A549 (cell line): ENCODE data around the gene CTSA. TPM values are rescaled to one million over a fixed set of nuclear protein-coding genes. Genes with fewer than 3 reads are reported as not detected.

Source experiments
- ATAC-seq, 2 experiments: fragments of 200-7000 bp in 1 of 2; fragments of >200 bp in 1 of 2; cut with Nextera tagmentation in 1 of 2; cut with Tn5 transposase in 1 of 2; 3 replicates each; pipeline versions ENCODE4 v1.8.0 to v1.9.1; 2018 to 2020; ENCODE audit warnings: mild to moderate bottlenecking in 1 of 2, moderate library complexity in 1 of 2
- CTCF ChIA-PET: fragments of 300-600 bp; sonication (Branson Sonifier 250); formaldehyde crosslinking; extraction: SDS; loops from one replicate; lab custom pipeline; 2021; ENCODE audit warnings: antibody characterized with exemption, inconsistent platforms; lab: Yijun Ruan, JAX
- POLR2A ChIA-PET: fragments of 350-600 bp; formaldehyde crosslinking; extraction: SDS; loops from one replicate; lab custom pipeline; 2021; ENCODE audit warnings: antibody characterized with exemption, inconsistent platforms; lab: Yijun Ruan, JAX
- DNase-seq, 2 experiments: peaks; one replicate each; pipeline versions ENCODE4 v3.0.0 to v3.0.0-alpha.2; 2011 to 2016; ENCODE audit warnings: low read depth in 1 of 2, low spot score in 1 of 2
- FAIRE-seq: peaks from 2 replicates; lab custom pipeline; 2011; peaks lifted over from hg19 to GRCh38; lab: Jason Lieb, UNC
- H3K27ac ChIP-seq, 2 experiments: fragments of >200 bp; sonication (Bioruptor Twin); formaldehyde crosslinking; 3 replicates each; pipeline ENCODE4 v1.5.1; 2016 to 2017
- H3K4me1 ChIP-seq: fragments of >200 bp; sonication (Bioruptor Twin); formaldehyde crosslinking; 3 replicates; pipeline ENCODE4 v1.6.1; 2016
- H3K4me2 ChIP-seq: fragments of >200 bp; sonication (Bioruptor Twin); formaldehyde crosslinking; 3 replicates; pipeline ENCODE4 v1.6.1; 2016
- H3K4me3 ChIP-seq: fragments of >200 bp; sonication (Bioruptor Twin); formaldehyde crosslinking; 3 replicates; pipeline ENCODE4 v1.5.1; 2016
- H3K9me3 ChIP-seq: fragments of >200 bp; sonication (Bioruptor Twin); formaldehyde crosslinking; 3 replicates; pipeline ENCODE4 v1.6.1; 2016
- ATOH8 ChIP-seq: fragments of 250-450 bp; sonication (Bioruptor Pico); IDR thresholded peaks from 2 replicates; pipeline ENCODE4 v1.5.0; 2020; ENCODE audit warnings: low read depth, mild to moderate bottlenecking, moderate library complexity
- CBX2 ChIP-seq: fragments of 200-600 bp; sonication (generic); IDR thresholded peaks from 2 replicates; pipeline ENCODE4 v1.6.1; 2016; ENCODE audit warnings: low read depth, mild to moderate bottlenecking, borderline replicate concordance
- CBX8 ChIP-seq: fragments of 200-600 bp; sonication (generic); IDR thresholded peaks from 2 replicates; pipeline ENCODE4 v1.6.1; 2016
- CHD2 ChIP-seq: fragments of 150-350 bp; IDR thresholded peaks from 2 replicates; pipeline ENCODE4 v1.6.1; 2014; ENCODE audit warnings: low read length; ENCODE audit not compliant: partially characterized antibody
- CTCF ChIP-seq: fragments of >200 bp; sonication (Bioruptor Twin); formaldehyde crosslinking; IDR thresholded peaks from 3 replicates; pipeline ENCODE4 v1.5.1; 2016
- E2F6 ChIP-seq: IDR thresholded peaks from 2 replicates; pipeline ENCODE4 v1.6.1; 2012; ENCODE audit warnings: low read depth, borderline replicate concordance
- EHMT2 ChIP-seq: fragments of 200-600 bp; sonication (generic); IDR thresholded peaks from 2 replicates; pipeline ENCODE4 v1.6.1; 2016; ENCODE audit warnings: antibody characterized with exemption, low read depth, mild to moderate bottlenecking, moderate library complexity
- ESRRA ChIP-seq: fragments of 150-350 bp; IDR thresholded peaks from 2 replicates; pipeline ENCODE4 v1.6.1; 2014; ENCODE audit warnings: mild to moderate bottlenecking, low read length, borderline replicate concordance
- FOSB ChIP-seq: fragments of 250-450 bp; sonication (Bioruptor Pico); IDR thresholded peaks from 2 replicates; pipeline ENCODE4 v1.5.0; 2020; ENCODE audit warnings: mild to moderate bottlenecking, moderate library complexity
- FOSL2 ChIP-seq, 2 experiments: fragments of 450-650 bp in 1 of 2; fragments of >200 bp in 1 of 2; sonication (Bioruptor Twin) in 1 of 2; formaldehyde crosslinking; IDR thresholded peaks; 2 replicates each; pipeline versions ENCODE4 v1.5.0 to v1.6.1; 2016 to 2020; ENCODE audit warnings: mild to moderate bottlenecking in 1 of 2, moderate library complexity in 1 of 2
- GATA3 ChIP-seq: IDR thresholded peaks from 2 replicates; pipeline ENCODE4 v1.6.1; 2012; ENCODE audit warnings: borderline replicate concordance
- HES2 ChIP-seq: fragments of >200 bp; sonication (Bioruptor Twin); formaldehyde crosslinking; IDR thresholded peaks from 2 replicates; pipeline ENCODE4 v1.6.1; 2016
- JUN ChIP-seq, 2 experiments: fragments of >200 bp; sonication (Bioruptor Twin); formaldehyde crosslinking; IDR thresholded peaks; 2 replicates in 1 of 2; 3 replicates in 1 of 2; pipeline ENCODE4 v1.6.1; 2016 to 2017
- MAFK ChIP-seq: fragments of 450-650 bp; IDR thresholded peaks from 2 replicates; pipeline ENCODE4 v1.6.1; 2014; ENCODE audit not compliant: partially characterized antibody
- MAX ChIP-seq: IDR thresholded peaks from 2 replicates; pipeline ENCODE4 v1.6.1; 2012
- MYC ChIP-seq: IDR thresholded peaks from 2 replicates; pipeline ENCODE4 v1.6.1; 2012; ENCODE audit warnings: mild to moderate bottlenecking, inconsistent platforms, low read length, improper control_type of control experiment, borderline replicate concordance
- POLR2AphosphoS2 ChIP-seq: conservative IDR thresholded peaks from 2 replicates; pipeline ENCODE4 v1.6.1; 2012; ENCODE audit warnings: low read length, improper control_type of control experiment, inconsistent platforms
- RCOR1 ChIP-seq: fragments of 150-350 bp; IDR thresholded peaks from 2 replicates; pipeline ENCODE4 v1.6.1; 2014; ENCODE audit warnings: antibody characterized with exemption, low read length, low read depth
- SREBF2 ChIP-seq: fragments of 450-650 bp; IDR thresholded peaks from 2 replicates; pipeline ENCODE4 v1.6.1; 2014; ENCODE audit warnings: mild to moderate bottlenecking, moderate library complexity
- TP53 ChIP-seq: fragments of 250-450 bp; sonication (Bioruptor Pico); IDR thresholded peaks from 2 replicates; pipeline ENCODE4 v1.5.0; 2021; ENCODE audit warnings: mild to moderate bottlenecking, moderate library complexity
- ZSCAN20 ChIP-seq: fragments of 250-450 bp; sonication (Bioruptor Pico); IDR thresholded peaks from 2 replicates; pipeline ENCODE4 v1.8.0; 2022; ENCODE audit warnings: mild to moderate bottlenecking, moderate library complexity
- WGBS: methylation state at CpG from one replicate; pipeline ENCODE4 v1.1.6; 2017; ENCODE audit errors: missing lambda C conversion rate; 5-methylcytosine and 5-hydroxymethylcytosine counted together
- polyA plus RNA-seq, 4 experiments: library from polyadenylated mRNA; depleted of rRNA in 3 of 4; stranded (reverse); fragments of >200 nt; fragmentation: RNase III in 1 of 4; extraction: RNeasy Plus Mini Kit Qiagen cat#74134 plus additional on column Dnase treatment in 1 of 4; gene quantifications; 2 replicates in 3 of 4; 3 replicates in 1 of 4; pipeline ENCODE4 v1.2.3, GENCODE V29; 2011 to 2017

CTSA gene
- polyA plus RNA-seq, 2 of the 4 experiments (the other 2 are of a cell fraction), result 53.1 to 95.6 TPM

GRCh38 chr20:45904583-45905504, 13.7 kb downstream of the CTSA start:
- 71% methylated on average over 14 of the region's 16 CpGs for WGBS
- CTCF ChIA-PET, result interaction anchor here (0.6 to 2.4 kb wide), 11 partner anchors 12 to 134 kb away, joined by 3 to 9 read pairs (median 4); partner anchors contain the start of gene CTSA
- H3K4me1 ChIP-seq, result peaks cover 15% of the 10 kb centered on the region
- no peaks in the 10 kb centered on the region for H3K9me3 ChIP-seq
- TF ChIP-seq CHD2, result no peak
- 0 out of 5 replicates have a peak, but pooled peaks of 1 of the 2 experiments have one; percentile 4 for TF ChIP-seq JUN (IDR thresholded peaks at IDR 0.05)
- DNase-seq (no peak), FAIRE-seq (no peak), ATAC-seq (peak; percentile 10 to 22; a peak in 3 of 6 replicates)
- peak overlapping the region in 1 of 2 experiments; percentile 31; a peak in 1 of 6 replicates for H3K27ac ChIP-seq
- H3K4me2 ChIP-seq, result peak overlapping the region; percentile 32; the same call in 2 of the 3 replicates
- POLR2A ChIA-PET, result interaction anchor here (0.7 to 1.8 kb wide), 6 partner anchors 11 to 30 kb away, joined by 3 to 6 read pairs (median 4); partner anchors contain the start of gene CTSA
- H3K4me3 ChIP-seq, result no peak overlapping the region

GRCh38 chr20:45905505-45906079, 14.5 kb downstream of the CTSA start:
- no peak for TF ChIP-seq FOSL2 (IDR thresholded peaks at IDR 0.05)
- TF ChIP-seq FOSL2 (CRISPR knock-in tag; IDR thresholded peaks at IDR 0.05), result peak; percentile 81
- no peak; the same call in 1 of the 2 replicates for TF ChIP-seq MAX
- no peak for TF ChIP-seq ESRRA
- TF ChIP-seq MAFK, result no peak
- TF ChIP-seq TP53 (CRISPR knock-in tag), result no peak
- TF ChIP-seq MYC, result no peak
- ATAC-seq (peak; percentile 77 to 88), FAIRE-seq (no peak), DNase-seq (peak; percentile 52 to 71)
- Histone ChIP-seq H3K4me1 (peaks cover 22% of the 10 kb centered on the region), H3K27ac (peak overlapping the region in 1 of 2 experiments; percentile 29; a peak in 1 of 6 replicates), H3K9me3 (no peaks in the 10 kb centered on the region), H3K4me3 (no peak overlapping the region), H3K4me2 (peak overlapping the region; percentile 32)
- 45% methylated on average over 8 of the region's 8 CpGs for WGBS
- CTCF ChIA-PET, result interaction anchor here (0.7 to 2.4 kb wide), 9 partner anchors 13 to 134 kb away, joined by 3 to 9 read pairs (median 5); partner anchors contain the start of gene CTSA
- POLR2A ChIA-PET, result interaction anchor here (0.7 to 1.8 kb wide), 6 partner anchors 12 to 30 kb away, joined by 3 to 6 read pairs (median 4); partner anchors contain the start of gene CTSA

- Histone ChIP-seq H3K4me1 (peaks cover 26% of the 10 kb centered on the region), H3K4me2 (no peak overlapping the region), H3K27ac (no peak overlapping the region), H3K9me3 (no peaks in the 10 kb centered on the region), H3K4me3 (no peak overlapping the region)
- no peak for FAIRE-seq
- TF ChIP-seq HES2 (no peak), ZSCAN20 (CRISPR knock-in tag) (no peak), GATA3 (no peak), FOSB (CRISPR knock-in tag) (no peak), CTCF (no peak), E2F6 (no peak), TP53 (CRISPR knock-in tag) (no peak), CBX8 (no peak), ATOH8 (no peak), EHMT2 (no peak), CHD2 (no peak), SREBF2 (no peak), POLR2AphosphoS2 (no peak), RCOR1 (no peak), CBX2 (no peak)
- POLR2A ChIA-PET, result no interaction called here
- 85% methylated on average over 17 of the region's 17 CpGs for WGBS
- DNase-seq, result no peak
- CTCF ChIA-PET, result interaction anchor here (0.7 to 1.2 kb wide), 3 partner anchors 47 to 63 kb away, joined by 3 read pairs; no protein-coding TSS in a partner anchor
- no peak for ATAC-seq
Observed at GRCh38 chr20:45907219-45907948, 16.2 kb downstream of the CTSA start.
